DND-41 (cell line): ENCODE measurements around the gene REM1.

Source experiments
- EZH2 ChIP-seq: IDR thresholded peaks from 3 replicates; pipeline ENCODE4 v1.6.1; 2012; ENCODE audit warnings: borderline replicate concordance, low read depth, mild to moderate bottlenecking, moderate library complexity, low read length, inconsistent platforms; ENCODE audit not compliant: severe bottlenecking
- TF ChIP-seq, protein P1 (sequence below): IDR thresholded peaks from 2 replicates; pipeline ENCODE4 v1.5.1; 2012; ENCODE audit warnings: borderline replicate concordance, low read length, moderate library complexity, mild to moderate bottlenecking; ENCODE audit not compliant: poor library complexity, severe bottlenecking; ENCODE audit errors: extremely low read depth

DNA sequence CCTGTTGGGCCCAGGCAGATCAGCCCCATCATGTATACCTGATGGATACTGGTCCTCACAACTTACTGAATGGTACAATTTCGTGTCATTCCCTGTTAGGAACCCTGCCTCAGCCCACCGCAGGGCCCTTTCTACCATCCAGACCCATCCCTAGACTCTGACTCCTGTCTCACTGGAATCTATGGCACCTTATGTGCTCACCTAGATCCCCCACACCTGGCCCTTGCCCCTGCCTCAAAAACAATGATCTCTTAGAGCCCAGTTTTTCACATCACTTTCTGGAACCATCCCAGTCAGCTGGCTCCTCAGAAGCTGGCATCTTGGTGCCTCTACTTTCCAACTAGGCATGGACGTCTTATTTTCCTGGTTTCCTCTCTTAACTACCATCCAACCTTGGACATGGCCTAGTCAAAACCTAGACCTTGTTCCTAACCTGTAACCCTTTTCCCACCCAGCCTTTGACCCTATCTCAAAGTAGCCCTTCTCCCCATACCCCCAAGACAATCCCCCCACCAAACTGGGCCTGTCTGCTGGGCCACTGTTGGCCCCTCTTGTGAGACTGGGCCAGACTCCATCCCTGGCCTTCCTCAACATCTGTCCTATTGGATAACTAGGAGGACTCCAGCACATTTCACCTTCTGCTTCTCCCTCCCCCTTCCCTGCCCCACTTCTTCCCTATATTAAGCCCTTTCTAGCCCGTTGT, 40.1 kb downstream of the REM1 start:
- TF ChIP-seq, protein P1, sequence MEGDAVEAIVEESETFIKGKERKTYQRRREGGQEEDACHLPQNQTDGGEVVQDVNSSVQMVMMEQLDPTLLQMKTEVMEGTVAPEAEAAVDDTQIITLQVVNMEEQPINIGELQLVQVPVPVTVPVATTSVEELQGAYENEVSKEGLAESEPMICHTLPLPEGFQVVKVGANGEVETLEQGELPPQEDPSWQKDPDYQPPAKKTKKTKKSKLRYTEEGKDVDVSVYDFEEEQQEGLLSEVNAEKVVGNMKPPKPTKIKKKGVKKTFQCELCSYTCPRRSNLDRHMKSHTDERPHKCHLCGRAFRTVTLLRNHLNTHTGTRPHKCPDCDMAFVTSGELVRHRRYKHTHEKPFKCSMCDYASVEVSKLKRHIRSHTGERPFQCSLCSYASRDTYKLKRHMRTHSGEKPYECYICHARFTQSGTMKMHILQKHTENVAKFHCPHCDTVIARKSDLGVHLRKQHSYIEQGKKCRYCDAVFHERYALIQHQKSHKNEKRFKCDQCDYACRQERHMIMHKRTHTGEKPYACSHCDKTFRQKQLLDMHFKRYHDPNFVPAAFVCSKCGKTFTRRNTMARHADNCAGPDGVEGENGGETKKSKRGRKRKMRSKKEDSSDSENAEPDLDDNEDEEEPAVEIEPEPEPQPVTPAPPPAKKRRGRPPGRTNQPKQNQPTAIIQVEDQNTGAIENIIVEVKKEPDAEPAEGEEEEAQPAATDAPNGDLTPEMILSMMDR, result no peak
- no peak for TF ChIP-seq EZH2
